OCI-LY3 (cell line): Measurements from ENCODE around the gene MPHOSPH8.

Experiments
- EZH2phosphoT487 ChIP-seq: fragments of 200-600 bp; shearing (Covaris generic); IDR thresholded peaks from 2 replicates; pipeline ENCODE4 v1.6.1; 2018; ENCODE audit warnings: antibody characterized with exemption, mixed run types, low read depth
- TF ChIP-seq, protein P1 (sequence below): fragments of 200-600, 300-600 bp; sonication (generic); IDR thresholded peaks from 2 replicates; pipeline ENCODE4 v1.5.1; 2014; ENCODE audit warnings: antibody characterized with exemption, low read length, low read depth

DNA sequence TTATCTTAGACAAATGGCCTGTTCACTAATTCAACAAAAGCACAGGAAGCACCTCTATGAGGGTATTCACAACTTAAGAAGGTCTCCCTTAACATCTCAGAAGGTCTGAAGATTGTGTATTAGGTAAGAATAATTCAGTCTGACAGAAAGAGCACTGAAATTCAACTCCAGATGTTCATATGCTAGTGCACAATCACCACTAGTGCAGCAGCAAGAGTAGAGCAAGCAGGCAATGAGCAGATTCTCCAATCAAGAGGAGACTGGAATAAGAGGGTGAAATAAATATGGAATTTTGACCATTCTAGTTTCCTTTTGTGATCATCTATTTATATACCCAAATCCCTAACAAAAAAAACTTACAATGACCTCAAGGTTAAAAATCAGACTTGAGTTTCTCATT lies 52.0 kb downstream of the MPHOSPH8 start:
- TF ChIP-seq, protein P1, sequence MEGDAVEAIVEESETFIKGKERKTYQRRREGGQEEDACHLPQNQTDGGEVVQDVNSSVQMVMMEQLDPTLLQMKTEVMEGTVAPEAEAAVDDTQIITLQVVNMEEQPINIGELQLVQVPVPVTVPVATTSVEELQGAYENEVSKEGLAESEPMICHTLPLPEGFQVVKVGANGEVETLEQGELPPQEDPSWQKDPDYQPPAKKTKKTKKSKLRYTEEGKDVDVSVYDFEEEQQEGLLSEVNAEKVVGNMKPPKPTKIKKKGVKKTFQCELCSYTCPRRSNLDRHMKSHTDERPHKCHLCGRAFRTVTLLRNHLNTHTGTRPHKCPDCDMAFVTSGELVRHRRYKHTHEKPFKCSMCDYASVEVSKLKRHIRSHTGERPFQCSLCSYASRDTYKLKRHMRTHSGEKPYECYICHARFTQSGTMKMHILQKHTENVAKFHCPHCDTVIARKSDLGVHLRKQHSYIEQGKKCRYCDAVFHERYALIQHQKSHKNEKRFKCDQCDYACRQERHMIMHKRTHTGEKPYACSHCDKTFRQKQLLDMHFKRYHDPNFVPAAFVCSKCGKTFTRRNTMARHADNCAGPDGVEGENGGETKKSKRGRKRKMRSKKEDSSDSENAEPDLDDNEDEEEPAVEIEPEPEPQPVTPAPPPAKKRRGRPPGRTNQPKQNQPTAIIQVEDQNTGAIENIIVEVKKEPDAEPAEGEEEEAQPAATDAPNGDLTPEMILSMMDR: no peak
- no peak for TF ChIP-seq EZH2phosphoT487
